Tibial nerve (tissue), 3 donors: ENCODE results near the gene STIM2.

Experiments used
- CTCF ChIP-seq, 5 experiments: fragments of 200-600 bp in 3 of 5; fragments of 450-650 bp in 2 of 5; sonication (generic) in 3 of 5; IDR thresholded peaks; one replicate each; pipeline ENCODE4 v1.5.1; 2016 to 2019; ENCODE audit warnings: antibody characterized with exemption in 5 of 5, mild to moderate bottlenecking in 3 of 5, moderate library complexity in 2 of 5
- POLR2A ChIP-seq, 2 donors: fragments of 450-650 bp; IDR thresholded peaks; one replicate each; pipeline ENCODE4 v1.6.1; 2017; ENCODE audit warnings: antibody characterized with exemption in 2 of 2, mild to moderate bottlenecking in 2 of 2, moderate library complexity in 2 of 2

- TF ChIP-seq POLR2A (IDR thresholded peaks at IDR 0.05) (no peak), CTCF (IDR thresholded peaks at IDR 0.05) (no peak)
Observed at GRCh38 chr4:26938516-26938915, 77.9 kb downstream of the STIM2 start.
